WTC11 (cell line): ENCODE data around the gene ECT2. TPM values are rescaled to one million over a fixed set of nuclear protein-coding genes. Genes with fewer than 3 reads are reported as not detected.

ENCODE experiments used
- ATAC-seq: fragments of 200-7000 bp; cut with Tn5 transposase; 2 replicates; pipeline ENCODE4 v1.10.0; 2021; ENCODE audit warnings: mild to moderate bottlenecking, moderate library complexity
- CTCF ChIA-PET: fragments of 300-600 bp; sonication (Branson Sonifier 250); formaldehyde crosslinking; loops from one replicate; lab custom pipeline; 2021; ENCODE audit warnings: antibody characterized with exemption; lab: Charles Lee
- POLR2A ChIA-PET: fragments of 350-600 bp; sonication (Branson Sonifier 250); formaldehyde crosslinking; loops from one replicate; lab custom pipeline; 2021; ENCODE audit warnings: antibody characterized with exemption; lab: Charles Lee
- DNase-seq: peaks from one replicate; pipeline ENCODE4 v3.0.0; 2021; ENCODE audit warnings: low spot score
- H3K27ac Mint-ChIP-seq: 2 replicates; pipeline ENCODE4 v1.8.0; 2021; ENCODE audit warnings: mixed read lengths
- H3K27me3 Mint-ChIP-seq: 2 replicates; pipeline ENCODE4 v1.8.0; 2021; ENCODE audit warnings: low read depth, mild to moderate bottlenecking, moderate library complexity, mixed read lengths
- H3K36me3 Mint-ChIP-seq: 2 replicates; pipeline ENCODE4 v1.8.0; 2021; ENCODE audit warnings: mixed read lengths
- H3K4me1 Mint-ChIP-seq: 2 replicates; pipeline ENCODE4 v1.8.0; 2022; ENCODE audit warnings: mixed read lengths
- H3K4me3 Mint-ChIP-seq: 2 replicates; pipeline ENCODE4 v1.8.0; 2021; ENCODE audit warnings: mild to moderate bottlenecking, moderate library complexity, mixed read lengths
- H3K9me3 Mint-ChIP-seq: 2 replicates; pipeline ENCODE4 v1.8.0; 2021; ENCODE audit warnings: mixed read lengths
- ELF4 ChIP-seq: sonication (generic); formaldehyde crosslinking; IDR thresholded peaks from 2 replicates; pipeline ENCODE4 v1.8.1; 2022; ENCODE audit warnings: low read depth, mild to moderate bottlenecking, moderate library complexity, missing genetic modification reagents
- ETV6 ChIP-seq: sonication (generic); formaldehyde crosslinking; IDR thresholded peaks from 2 replicates; pipeline ENCODE4 v1.8.1; 2022; ENCODE audit warnings: mild to moderate bottlenecking, missing genetic modification reagents
- FOXP1 ChIP-seq: sonication (generic); formaldehyde crosslinking; IDR thresholded peaks from 2 replicates; pipeline ENCODE4 v1.8.0; 2022; ENCODE audit warnings: missing genetic modification reagents, mild to moderate bottlenecking, moderate library complexity, borderline replicate concordance
- IRF2 ChIP-seq: sonication (generic); formaldehyde crosslinking; IDR thresholded peaks from 2 replicates; pipeline ENCODE4 v1.8.0; 2022; ENCODE audit warnings: low read depth, missing genetic modification reagents, borderline replicate concordance
- OVOL2 ChIP-seq: fragments of 250-450 bp; sonication (Bioruptor Pico); IDR thresholded peaks from 2 replicates; pipeline ENCODE4 v1.9.0; 2021; ENCODE audit warnings: mild to moderate bottlenecking, borderline replicate concordance
- PRRX2 ChIP-seq: fragments of 250-450 bp; sonication (Bioruptor Pico); IDR thresholded peaks from 2 replicates; pipeline ENCODE4 v1.8.0; 2021; ENCODE audit warnings: mild to moderate bottlenecking
- SP1 ChIP-seq: sonication (generic); formaldehyde crosslinking; conservative IDR thresholded peaks from 2 replicates; pipeline ENCODE4 v1.8.1; 2022; ENCODE audit warnings: missing genetic modification reagents
- TCF7 ChIP-seq: sonication (generic); formaldehyde crosslinking; IDR thresholded peaks from 2 replicates; pipeline ENCODE4 v1.8.0; 2022; ENCODE audit warnings: mild to moderate bottlenecking, low read depth, missing genetic modification reagents, moderate library complexity
- TEAD4 ChIP-seq: sonication (generic); formaldehyde crosslinking; IDR thresholded peaks from 2 replicates; pipeline ENCODE4 v1.8.0; 2022; ENCODE audit warnings: mild to moderate bottlenecking, missing genetic modification reagents
- ZNF416 ChIP-seq: fragments of 250-450 bp; sonication (Bioruptor Pico); IDR thresholded peaks from 2 replicates; pipeline ENCODE4 v1.9.0; 2021; ENCODE audit warnings: mild to moderate bottlenecking, inconsistent platforms
- total RNA-seq: library from RNA; stranded (reverse); gene quantifications from 3 replicates; pipeline ENCODE4 v1.2.3, GENCODE V29; 2021
- TF ChIP-seq, protein P1 (sequence below): sonication (generic); formaldehyde crosslinking; IDR thresholded peaks from 2 replicates; pipeline ENCODE4 v1.8.0; 2022; ENCODE audit warnings: mild to moderate bottlenecking, missing genetic modification reagents
- TF ChIP-seq, protein P2 (sequence below): fragments of 200-600 bp; IDR thresholded peaks from 2 replicates; pipeline ENCODE4 v1.8.0; 2022; ENCODE audit warnings: antibody characterized with exemption
- TF ChIP-seq, protein P3 (sequence below): fragments of 250-450 bp; sonication (Bioruptor Pico); IDR thresholded peaks from 2 replicates; pipeline ENCODE4 v1.8.0; 2021; ENCODE audit warnings: mild to moderate bottlenecking
- TF ChIP-seq, protein P4 (sequence below): sonication (generic); formaldehyde crosslinking; IDR thresholded peaks from 2 replicates; pipeline ENCODE4 v1.8.1; 2022; ENCODE audit warnings: low read depth, missing genetic modification reagents, borderline replicate concordance
- TF ChIP-seq, protein P5 (sequence below): sonication (generic); formaldehyde crosslinking; IDR thresholded peaks from 2 replicates; pipeline ENCODE4 v1.8.0; 2022; ENCODE audit warnings: mild to moderate bottlenecking, missing genetic modification reagents
- TF ChIP-seq, protein P6 (sequence below): sonication (generic); formaldehyde crosslinking; IDR thresholded peaks from 2 replicates; pipeline ENCODE4 v1.8.1; 2023; ENCODE audit warnings: mild to moderate bottlenecking, missing genetic modification reagents, moderate library complexity
- TF ChIP-seq, protein P7 (sequence below): sonication (generic); formaldehyde crosslinking; IDR thresholded peaks from 2 replicates; pipeline ENCODE4 v1.8.0; 2022; ENCODE audit warnings: missing genetic modification reagents
- TF ChIP-seq, protein P8 (sequence below): sonication (generic); formaldehyde crosslinking; IDR thresholded peaks from 2 replicates; pipeline ENCODE4 v1.8.0; 2023; ENCODE audit warnings: missing genetic modification reagents, mild to moderate bottlenecking, borderline replicate concordance

The ECT2 gene
- total RNA-seq, 1 experiment from 2014 or later, result 97.7 TPM

DNA sequence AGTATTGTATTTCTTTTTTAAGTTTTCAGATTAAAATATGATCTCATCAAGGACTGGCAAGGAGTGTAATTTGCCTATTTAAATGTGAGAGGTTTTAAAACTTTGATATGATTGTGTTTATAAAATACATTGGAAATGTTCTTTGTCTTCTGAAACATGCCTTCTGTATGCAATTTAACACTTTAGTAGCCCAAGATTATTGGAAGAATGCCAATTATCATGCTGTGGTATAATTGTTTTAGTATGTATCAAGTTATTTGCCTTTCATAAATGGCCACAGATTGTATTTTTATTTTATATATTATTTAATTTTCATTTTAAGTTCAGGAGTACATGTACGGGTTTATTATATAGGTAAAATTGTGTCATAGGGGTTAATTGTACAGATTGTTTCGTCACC lies 31.7 kb downstream of the ECT2 start:
- H3K4me1 Mint-ChIP-seq, result no peaks in the 10 kb centered on the region
- H3K27ac Mint-ChIP-seq, result no peak overlapping the region
- ATAC-seq (no peak), DNase-seq (no peak)
- ChIA-PET POLR2A (no interaction called here), CTCF (no interaction called here)
- no peaks in the 10 kb centered on the region for H3K9me3 Mint-ChIP-seq
- H3K4me3 Mint-ChIP-seq, result no peak overlapping the region
- peaks cover 44% of the 10 kb centered on the region for H3K36me3 Mint-ChIP-seq
- TF ChIP-seq TCF7 (no peak), PRRX2 (CRISPR knock-in tag) (no peak), SP1 (CRISPR knock-in tag) (no peak), ZNF416 (CRISPR knock-in tag) (no peak)
- TF ChIP-seq, protein P1, sequence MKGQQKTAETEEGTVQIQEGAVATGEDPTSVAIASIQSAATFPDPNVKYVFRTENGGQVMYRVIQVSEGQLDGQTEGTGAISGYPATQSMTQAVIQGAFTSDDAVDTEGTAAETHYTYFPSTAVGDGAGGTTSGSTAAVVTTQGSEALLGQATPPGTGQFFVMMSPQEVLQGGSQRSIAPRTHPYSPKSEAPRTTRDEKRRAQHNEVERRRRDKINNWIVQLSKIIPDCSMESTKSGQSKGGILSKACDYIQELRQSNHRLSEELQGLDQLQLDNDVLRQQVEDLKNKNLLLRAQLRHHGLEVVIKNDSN (CRISPR knock-in tag), result no peak
- TF ChIP-seq, protein P2, sequence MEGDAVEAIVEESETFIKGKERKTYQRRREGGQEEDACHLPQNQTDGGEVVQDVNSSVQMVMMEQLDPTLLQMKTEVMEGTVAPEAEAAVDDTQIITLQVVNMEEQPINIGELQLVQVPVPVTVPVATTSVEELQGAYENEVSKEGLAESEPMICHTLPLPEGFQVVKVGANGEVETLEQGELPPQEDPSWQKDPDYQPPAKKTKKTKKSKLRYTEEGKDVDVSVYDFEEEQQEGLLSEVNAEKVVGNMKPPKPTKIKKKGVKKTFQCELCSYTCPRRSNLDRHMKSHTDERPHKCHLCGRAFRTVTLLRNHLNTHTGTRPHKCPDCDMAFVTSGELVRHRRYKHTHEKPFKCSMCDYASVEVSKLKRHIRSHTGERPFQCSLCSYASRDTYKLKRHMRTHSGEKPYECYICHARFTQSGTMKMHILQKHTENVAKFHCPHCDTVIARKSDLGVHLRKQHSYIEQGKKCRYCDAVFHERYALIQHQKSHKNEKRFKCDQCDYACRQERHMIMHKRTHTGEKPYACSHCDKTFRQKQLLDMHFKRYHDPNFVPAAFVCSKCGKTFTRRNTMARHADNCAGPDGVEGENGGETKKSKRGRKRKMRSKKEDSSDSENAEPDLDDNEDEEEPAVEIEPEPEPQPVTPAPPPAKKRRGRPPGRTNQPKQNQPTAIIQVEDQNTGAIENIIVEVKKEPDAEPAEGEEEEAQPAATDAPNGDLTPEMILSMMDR, result no peak
- TF ChIP-seq, protein P3, sequence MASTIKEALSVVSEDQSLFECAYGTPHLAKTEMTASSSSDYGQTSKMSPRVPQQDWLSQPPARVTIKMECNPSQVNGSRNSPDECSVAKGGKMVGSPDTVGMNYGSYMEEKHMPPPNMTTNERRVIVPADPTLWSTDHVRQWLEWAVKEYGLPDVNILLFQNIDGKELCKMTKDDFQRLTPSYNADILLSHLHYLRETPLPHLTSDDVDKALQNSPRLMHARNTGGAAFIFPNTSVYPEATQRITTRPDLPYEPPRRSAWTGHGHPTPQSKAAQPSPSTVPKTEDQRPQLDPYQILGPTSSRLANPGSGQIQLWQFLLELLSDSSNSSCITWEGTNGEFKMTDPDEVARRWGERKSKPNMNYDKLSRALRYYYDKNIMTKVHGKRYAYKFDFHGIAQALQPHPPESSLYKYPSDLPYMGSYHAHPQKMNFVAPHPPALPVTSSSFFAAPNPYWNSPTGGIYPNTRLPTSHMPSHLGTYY, result no peak
- TF ChIP-seq, protein P4, sequence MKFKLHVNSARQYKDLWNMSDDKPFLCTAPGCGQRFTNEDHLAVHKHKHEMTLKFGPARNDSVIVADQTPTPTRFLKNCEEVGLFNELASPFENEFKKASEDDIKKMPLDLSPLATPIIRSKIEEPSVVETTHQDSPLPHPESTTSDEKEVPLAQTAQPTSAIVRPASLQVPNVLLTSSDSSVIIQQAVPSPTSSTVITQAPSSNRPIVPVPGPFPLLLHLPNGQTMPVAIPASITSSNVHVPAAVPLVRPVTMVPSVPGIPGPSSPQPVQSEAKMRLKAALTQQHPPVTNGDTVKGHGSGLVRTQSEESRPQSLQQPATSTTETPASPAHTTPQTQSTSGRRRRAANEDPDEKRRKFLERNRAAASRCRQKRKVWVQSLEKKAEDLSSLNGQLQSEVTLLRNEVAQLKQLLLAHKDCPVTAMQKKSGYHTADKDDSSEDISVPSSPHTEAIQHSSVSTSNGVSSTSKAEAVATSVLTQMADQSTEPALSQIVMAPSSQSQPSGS, result no peak
- no peaks in the 10 kb centered on the region for H3K27me3 Mint-ChIP-seq

DNA sequence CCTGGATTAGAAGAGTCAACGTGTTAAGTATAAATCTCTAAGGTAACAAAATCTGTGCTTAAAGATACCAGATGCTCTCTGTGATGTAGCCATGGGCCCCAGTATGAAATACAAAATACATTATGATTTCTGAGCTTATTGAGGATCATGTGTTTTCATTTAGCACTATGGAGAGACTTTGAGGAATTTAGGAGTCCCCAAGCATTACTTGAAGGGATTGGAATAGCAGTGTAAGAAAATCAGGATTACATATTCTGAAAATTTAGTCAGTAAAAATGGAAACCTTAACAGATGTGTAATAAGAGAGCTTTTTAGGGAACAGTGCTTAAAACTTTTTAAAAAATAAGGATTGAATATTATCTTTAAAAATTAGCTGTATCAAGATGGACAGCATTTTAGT lies 35.5 kb downstream of the ECT2 start:
- Mint-ChIP-seq H3K27ac (no peak overlapping the region), H3K9me3 (no peaks in the 10 kb centered on the region), H3K36me3 (peaks cover 62% of the 10 kb centered on the region), H3K4me3 (no peak overlapping the region), H3K4me1 (no peaks in the 10 kb centered on the region)
- ChIA-PET POLR2A (no interaction called here), CTCF (no interaction called here)
- DNase-seq (no peak), ATAC-seq (no peak)
- TF ChIP-seq, protein P5, sequence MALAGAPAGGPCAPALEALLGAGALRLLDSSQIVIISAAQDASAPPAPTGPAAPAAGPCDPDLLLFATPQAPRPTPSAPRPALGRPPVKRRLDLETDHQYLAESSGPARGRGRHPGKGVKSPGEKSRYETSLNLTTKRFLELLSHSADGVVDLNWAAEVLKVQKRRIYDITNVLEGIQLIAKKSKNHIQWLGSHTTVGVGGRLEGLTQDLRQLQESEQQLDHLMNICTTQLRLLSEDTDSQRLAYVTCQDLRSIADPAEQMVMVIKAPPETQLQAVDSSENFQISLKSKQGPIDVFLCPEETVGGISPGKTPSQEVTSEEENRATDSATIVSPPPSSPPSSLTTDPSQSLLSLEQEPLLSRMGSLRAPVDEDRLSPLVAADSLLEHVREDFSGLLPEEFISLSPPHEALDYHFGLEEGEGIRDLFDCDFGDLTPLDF (CRISPR knock-in tag), result no peak
- no peak for TF ChIP-seq ELF4
- TF ChIP-seq, protein P6, sequence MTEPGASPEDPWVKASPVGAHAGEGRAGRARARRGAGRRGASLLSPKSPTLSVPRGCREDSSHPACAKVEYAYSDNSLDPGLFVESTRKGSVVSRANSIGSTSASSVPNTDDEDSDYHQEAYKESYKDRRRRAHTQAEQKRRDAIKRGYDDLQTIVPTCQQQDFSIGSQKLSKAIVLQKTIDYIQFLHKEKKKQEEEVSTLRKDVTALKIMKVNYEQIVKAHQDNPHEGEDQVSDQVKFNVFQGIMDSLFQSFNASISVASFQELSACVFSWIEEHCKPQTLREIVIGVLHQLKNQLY (CRISPR knock-in tag), result no peak
- TF ChIP-seq FOXP1 (CRISPR knock-in tag), result no peak
- TF ChIP-seq ETV6 (CRISPR knock-in tag), result no peak
- TF ChIP-seq, all 79 proteins: peak for 0
- no peaks in the 10 kb centered on the region for H3K27me3 Mint-ChIP-seq

DNA sequence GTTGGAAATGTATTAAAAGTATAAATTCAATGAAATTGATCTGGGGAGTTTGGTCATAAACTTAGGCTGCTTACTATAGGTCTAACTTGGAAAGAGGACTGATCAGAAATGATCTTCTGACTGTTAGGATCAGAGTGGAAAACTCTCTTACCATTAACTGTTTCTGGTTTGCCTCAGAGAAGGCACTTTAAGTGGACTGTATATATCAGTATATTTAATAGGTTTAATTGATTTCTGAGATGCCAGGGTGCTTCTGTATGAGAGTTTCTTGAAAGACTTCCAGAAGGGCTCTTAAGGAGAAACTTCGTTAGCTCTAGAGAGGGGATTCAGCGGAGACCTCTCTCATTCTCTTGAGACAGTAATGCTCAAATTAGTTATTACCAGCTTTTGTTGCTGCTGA lies 36.5 kb downstream of the ECT2 start:
- Mint-ChIP-seq H3K4me3 (no peak overlapping the region), H3K27ac (no peak overlapping the region), H3K36me3 (peaks cover 67% of the 10 kb centered on the region), H3K4me1 (peaks cover 2% of the 10 kb centered on the region), H3K27me3 (no peaks in the 10 kb centered on the region), H3K9me3 (no peaks in the 10 kb centered on the region)
- CTCF ChIA-PET, result no interaction called here
- POLR2A ChIA-PET, result no interaction called here
- ATAC-seq (no peak), DNase-seq (no peak)
- TF ChIP-seq, protein P7, sequence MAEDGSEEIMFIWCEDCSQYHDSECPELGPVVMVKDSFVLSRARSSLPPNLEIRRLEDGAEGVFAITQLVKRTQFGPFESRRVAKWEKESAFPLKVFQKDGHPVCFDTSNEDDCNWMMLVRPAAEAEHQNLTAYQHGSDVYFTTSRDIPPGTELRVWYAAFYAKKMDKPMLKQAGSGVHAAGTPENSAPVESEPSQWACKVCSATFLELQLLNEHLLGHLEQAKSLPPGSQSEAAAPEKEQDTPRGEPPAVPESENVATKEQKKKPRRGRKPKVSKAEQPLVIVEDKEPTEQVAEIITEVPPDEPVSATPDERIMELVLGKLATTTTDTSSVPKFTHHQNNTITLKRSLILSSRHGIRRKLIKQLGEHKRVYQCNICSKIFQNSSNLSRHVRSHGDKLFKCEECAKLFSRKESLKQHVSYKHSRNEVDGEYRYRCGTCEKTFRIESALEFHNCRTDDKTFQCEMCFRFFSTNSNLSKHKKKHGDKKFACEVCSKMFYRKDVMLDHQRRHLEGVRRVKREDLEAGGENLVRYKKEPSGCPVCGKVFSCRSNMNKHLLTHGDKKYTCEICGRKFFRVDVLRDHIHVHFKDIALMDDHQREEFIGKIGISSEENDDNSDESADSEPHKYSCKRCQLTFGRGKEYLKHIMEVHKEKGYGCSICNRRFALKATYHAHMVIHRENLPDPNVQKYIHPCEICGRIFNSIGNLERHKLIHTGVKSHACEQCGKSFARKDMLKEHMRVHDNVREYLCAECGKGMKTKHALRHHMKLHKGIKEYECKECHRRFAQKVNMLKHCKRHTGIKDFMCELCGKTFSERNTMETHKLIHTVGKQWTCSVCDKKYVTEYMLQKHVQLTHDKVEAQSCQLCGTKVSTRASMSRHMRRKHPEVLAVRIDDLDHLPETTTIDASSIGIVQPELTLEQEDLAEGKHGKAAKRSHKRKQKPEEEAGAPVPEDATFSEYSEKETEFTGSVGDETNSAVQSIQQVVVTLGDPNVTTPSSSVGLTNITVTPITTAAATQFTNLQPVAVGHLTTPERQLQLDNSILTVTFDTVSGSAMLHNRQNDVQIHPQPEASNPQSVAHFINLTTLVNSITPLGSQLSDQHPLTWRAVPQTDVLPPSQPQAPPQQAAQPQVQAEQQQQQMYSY (CRISPR knock-in tag), result no peak
- TF ChIP-seq, protein P8, sequence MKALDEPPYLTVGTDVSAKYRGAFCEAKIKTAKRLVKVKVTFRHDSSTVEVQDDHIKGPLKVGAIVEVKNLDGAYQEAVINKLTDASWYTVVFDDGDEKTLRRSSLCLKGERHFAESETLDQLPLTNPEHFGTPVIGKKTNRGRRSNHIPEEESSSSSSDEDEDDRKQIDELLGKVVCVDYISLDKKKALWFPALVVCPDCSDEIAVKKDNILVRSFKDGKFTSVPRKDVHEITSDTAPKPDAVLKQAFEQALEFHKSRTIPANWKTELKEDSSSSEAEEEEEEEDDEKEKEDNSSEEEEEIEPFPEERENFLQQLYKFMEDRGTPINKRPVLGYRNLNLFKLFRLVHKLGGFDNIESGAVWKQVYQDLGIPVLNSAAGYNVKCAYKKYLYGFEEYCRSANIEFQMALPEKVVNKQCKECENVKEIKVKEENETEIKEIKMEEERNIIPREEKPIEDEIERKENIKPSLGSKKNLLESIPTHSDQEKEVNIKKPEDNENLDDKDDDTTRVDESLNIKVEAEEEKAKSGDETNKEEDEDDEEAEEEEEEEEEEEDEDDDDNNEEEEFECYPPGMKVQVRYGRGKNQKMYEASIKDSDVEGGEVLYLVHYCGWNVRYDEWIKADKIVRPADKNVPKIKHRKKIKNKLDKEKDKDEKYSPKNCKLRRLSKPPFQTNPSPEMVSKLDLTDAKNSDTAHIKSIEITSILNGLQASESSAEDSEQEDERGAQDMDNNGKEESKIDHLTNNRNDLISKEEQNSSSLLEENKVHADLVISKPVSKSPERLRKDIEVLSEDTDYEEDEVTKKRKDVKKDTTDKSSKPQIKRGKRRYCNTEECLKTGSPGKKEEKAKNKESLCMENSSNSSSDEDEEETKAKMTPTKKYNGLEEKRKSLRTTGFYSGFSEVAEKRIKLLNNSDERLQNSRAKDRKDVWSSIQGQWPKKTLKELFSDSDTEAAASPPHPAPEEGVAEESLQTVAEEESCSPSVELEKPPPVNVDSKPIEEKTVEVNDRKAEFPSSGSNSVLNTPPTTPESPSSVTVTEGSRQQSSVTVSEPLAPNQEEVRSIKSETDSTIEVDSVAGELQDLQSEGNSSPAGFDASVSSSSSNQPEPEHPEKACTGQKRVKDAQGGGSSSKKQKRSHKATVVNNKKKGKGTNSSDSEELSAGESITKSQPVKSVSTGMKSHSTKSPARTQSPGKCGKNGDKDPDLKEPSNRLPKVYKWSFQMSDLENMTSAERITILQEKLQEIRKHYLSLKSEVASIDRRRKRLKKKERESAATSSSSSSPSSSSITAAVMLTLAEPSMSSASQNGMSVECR, result no peak
- no peak for TF ChIP-seq IRF2 (CRISPR knock-in tag)
- TF ChIP-seq TEAD4, result no peak
- TF ChIP-seq OVOL2 (CRISPR knock-in tag), result no peak
